UCSD-AML1 (cell line): ENCODE measurements around the gene AMDHD1.
A peak's percentile ranks its signal among the peaks of the same experiment; 100 is the strongest.

ENCODE experiments used
- DNase-seq: peaks from one replicate; lab custom pipeline; 2025; ENCODE audit not compliant: unreplicated experiment; lab: John Stamatoyannopoulos, UW

AMDHD1 gene

GRCh38 chr12:95994476-95994875 lies 51.3 kb downstream of the AMDHD1 start:
- no peak for DNase-seq

GRCh38 chr12:95995238-95996031 lies 52.3 kb downstream of the AMDHD1 start:
- no peak for DNase-seq

- DNase-seq = no peak
These were observed 53.0 kb downstream of the AMDHD1 start, which contains the start of gene HAL for GRCh38 chr12:95996034-95996658. TSS of gene HAL (minus strand) at chr12:95996344. CDS start at chr12:95995910, 434 bp downstream.

- no peak for DNase-seq
These were observed 54.1 kb downstream of the AMDHD1 start for GRCh38 chr12:95997276-95997675.

GRCh38 chr12:95997911-95998510 lies 54.9 kb downstream of the AMDHD1 start:
- DNase-seq = no peak

- DNase-seq = peak; percentile 14
These were observed 55.6 kb downstream of the AMDHD1 start for GRCh38 chr12:95998611-95999286.

GRCh38 chr12:95999484-95999883 lies 56.4 kb downstream of the AMDHD1 start:
- DNase-seq = no peak

- no peak for DNase-seq
These were observed 57.7 kb downstream of the AMDHD1 start for GRCh38 chr12:96000858-96001257.

GRCh38 chr12:96006727-96007126 lies 63.6 kb downstream of the AMDHD1 start:
- DNase-seq = no peak

- no peak for DNase-seq
These were observed 64.6 kb downstream of the AMDHD1 start for GRCh38 chr12:96007729-96008128.

GRCh38 chr12:96014943-96015599 lies 71.9 kb downstream of the AMDHD1 start:
- no peak for DNase-seq

- peak; percentile 18 for DNase-seq
These were observed 72.5 kb downstream of the AMDHD1 start for GRCh38 chr12:96015672-96016071.
